Gastrocnemius medialis (tissue), 4 donors: ENCODE results near the gene INPP5A. TPM values are rescaled to one million over a fixed set of nuclear protein-coding genes. Genes with fewer than 3 reads are reported as not detected.
"Not testable (repeated sequence)": the region's sequence is repeated elsewhere in the genome, so short reads cannot be mapped to it uniquely, and the experiment has no call there.

Experiments
- ATAC-seq, 2 donors: fragments of 150-250 bp; one replicate each; pipeline ENCODE4 v1.9.1; 2016
- DNase-seq, 2 donors: peaks; one replicate each; pipeline ENCODE4 v3.0.0-alpha.2; 2019
- H3K27ac ChIP-seq, 4 donors: fragments of 200-600 bp; sonication (generic); 1 replicate in 1 of 4; 2 replicates in 3 of 4; pipeline ENCODE4 v1.5.1; 2016 to 2018; ENCODE audit warnings: mild to moderate bottlenecking in 2 of 4, moderate library complexity in 1 of 4
- H3K27me3 ChIP-seq, 3 donors: fragments of 200-600 bp; sonication (generic) in 2 of 3; 1 replicate in 1 of 3; 2 replicates in 2 of 3; pipeline versions ENCODE4 v1.5.1 to v1.6.0; 2016 to 2019; ENCODE audit warnings: mild to moderate bottlenecking in 1 of 3, moderate library complexity in 1 of 3
- H3K36me3 ChIP-seq, 2 donors: fragments of 200-600 bp; sonication (generic) in 1 of 2; one replicate each; pipeline ENCODE4 v1.5.1; 2017 to 2018
- H3K4me1 ChIP-seq, 2 donors: fragments of 200-600 bp; sonication (generic) in 1 of 2; one replicate each; pipeline ENCODE4 v1.5.1; 2016 to 2017; ENCODE audit warnings: mild to moderate bottlenecking in 2 of 2
- H3K4me3 ChIP-seq, 4 donors: fragments of 200-600 bp; sonication (generic) in 3 of 4; 1 replicate in 1 of 4; 2 replicates in 3 of 4; pipeline ENCODE4 v1.5.1; 2016 to 2019; ENCODE audit warnings: mild to moderate bottlenecking in 2 of 4
- H3K9me3 ChIP-seq, 3 donors: fragments of 200-600 bp; sonication (generic) in 2 of 3; 1 replicate in 1 of 3; 2 replicates in 2 of 3; pipeline ENCODE4 v1.5.1; 2016 to 2019
- CTCF ChIP-seq, 5 experiments: fragments of 450-650 bp in 3 of 5; fragments of 200-600 bp in 2 of 5; sonication (generic) in 2 of 5; IDR thresholded peaks in 4 of 5; conservative IDR thresholded peaks in 1 of 5; 1 replicate in 4 of 5; 2 replicates in 1 of 5; pipeline ENCODE4 v1.5.1; 2016 to 2019; ENCODE audit warnings: antibody characterized with exemption in 5 of 5, mild to moderate bottlenecking in 3 of 5, moderate library complexity in 3 of 5
- POLR2A ChIP-seq, 2 donors: fragments of 450-650 bp; IDR thresholded peaks; one replicate each; pipeline ENCODE4 v1.6.1; 2017; ENCODE audit warnings: antibody characterized with exemption in 2 of 2, mild to moderate bottlenecking in 2 of 2, moderate library complexity in 2 of 2
- in situ Hi-C, 4 donors: fragments of 200-750 bp; cut with MboI; loops; one replicate each; pipeline versions ENCODE4 v1.15.0 to v1.8.0; 2017; ENCODE audit warnings: low sequenced_read_pairs in 4 of 4
- intact Hi-C: fragments of 100-400 bp; cut with DNase I; formaldehyde crosslinking; loops from one replicate; pipeline ENCODE4 v1.15.1; 2023; ENCODE audit warnings: low total_unique reads
- total RNA-seq, 4 donors: library from RNA; depleted of rRNA; stranded (reverse); fragments of >200 nt; gene quantifications; one replicate each; pipeline versions ENCODE4 v1.1.0 to v1.2.3, GENCODE V29; 2016

INPP5A gene
- total RNA-seq: 100 to 1,000 TPM in 2 of 4 donors, 10 to 100 TPM in 2; 74.9 to 107 (median 92.4) TPM

- ATAC-seq (no peak), DNase-seq (no peak)
- Histone ChIP-seq H3K4me3 (peak within 1 kb of the TSS; percentile 78 to 91 (median 83)), H3K27me3 (no peaks in the 10 kb centered on the region), H3K36me3 (no peaks in the 10 kb centered on the region), H3K27ac (peak within 1 kb of the TSS; percentile 88 to 94 (median 93)), H3K9me3 (no peaks in the 10 kb centered on the region), H3K4me1 (peaks cover 55 to 56% of the 10 kb centered on the region in 2 donors)
- in situ Hi-C loops (loop anchor here (10.0 to 25.0 kb wide), 3 partner anchors 97 to 150 kb away; partner anchors contain the start of gene PWWP2B (in 1 of the 4)), intact Hi-C loops (loop anchor here (1.0 to 5.0 kb wide), 5 partner anchors 20 to 771 kb away; partner anchors contain the start of genes LRRC27, TUBGCP2 and ZNF511)
- TF ChIP-seq POLR2A (IDR thresholded peaks at IDR 0.05): peak in 1 of 2 donors; percentile 74
- TF ChIP-seq CTCF (IDR thresholded peaks at IDR 0.05 in 4 of 5, conservative IDR thresholded peaks at IDR 0.05 in 1 of 5): no peak
Measured at GRCh38 chr10:132537684-132538001, at the start of gene INPP5A. TSS of gene INPP5A (plus strand) at chr10:132537787. CDS start at chr10:132538097, 310 bp downstream.

GRCh38 chr10:132488231-132488821, 49.3 kb upstream of the INPP5A start:
- intact Hi-C loops (no loop called here), in situ Hi-C loops (no loop called here)
- TF ChIP-seq POLR2A (IDR thresholded peaks at IDR 0.05) (no peak), CTCF (IDR thresholded peaks at IDR 0.05 in 4 of 5, conservative IDR thresholded peaks at IDR 0.05 in 1 of 5) (no peak)
- DNase-seq (peak in 1 of 2 donors; percentile 6), ATAC-seq (no peak)
- no peak overlapping the region for H3K27ac ChIP-seq
- H3K36me3 ChIP-seq: no peaks in the 10 kb centered on the region
- no peaks in the 10 kb centered on the region for H3K9me3 ChIP-seq
- H3K4me3 ChIP-seq: no peak overlapping the region
- H3K27me3 ChIP-seq: no peaks in the 10 kb centered on the region
- H3K4me1 ChIP-seq: no peaks in the 10 kb centered on the region

- H3K27ac ChIP-seq: no peak overlapping the region
- intact Hi-C loops (no loop called here), in situ Hi-C loops (no loop called here)
- DNase-seq: peak in 1 of 2 donors; percentile 9
- no peaks in the 10 kb centered on the region for H3K27me3 ChIP-seq
- no peaks in the 10 kb centered on the region for H3K36me3 ChIP-seq
- ATAC-seq: peak in 1 of 2 donors; percentile 33
- no peaks in the 10 kb centered on the region for H3K9me3 ChIP-seq
- no peak overlapping the region for H3K4me3 ChIP-seq
- TF ChIP-seq CTCF (IDR thresholded peaks at IDR 0.05 in 4 of 5, conservative IDR thresholded peaks at IDR 0.05 in 1 of 5) (no peak), POLR2A (IDR thresholded peaks at IDR 0.05) (no peak)
- no peaks in the 10 kb centered on the region for H3K4me1 ChIP-seq
Measured at GRCh38 chr10:132489053-132489703, 48.4 kb upstream of the INPP5A start.

GRCh38 chr10:132489704-132490534, 47.7 kb upstream of the INPP5A start:
- no peak for TF ChIP-seq POLR2A (IDR thresholded peaks at IDR 0.05)
- no peak for TF ChIP-seq CTCF (IDR thresholded peaks at IDR 0.05 in 4 of 5, conservative IDR thresholded peaks at IDR 0.05 in 1 of 5)
- no peak overlapping the region for H3K4me3 ChIP-seq
- in situ Hi-C loops (no loop called here), intact Hi-C loops (no loop called here)
- ATAC-seq (no peak), DNase-seq (peak in 1 of 2 donors; percentile 4)
- H3K27ac ChIP-seq: no peak overlapping the region
- no peaks in the 10 kb centered on the region for H3K9me3 ChIP-seq
- no peaks in the 10 kb centered on the region for H3K27me3 ChIP-seq
- peaks cover 2 to 3% of the 10 kb centered on the region in 2 donors for H3K4me1 ChIP-seq
- H3K36me3 ChIP-seq: no peaks in the 10 kb centered on the region

GRCh38 chr10:132491534-132491933, 46.1 kb upstream of the INPP5A start:
- peak in 1 of 2 donors; percentile 5 for DNase-seq
- intact Hi-C loops, in situ Hi-C loops, H3K27ac ChIP-seq, H3K4me3 ChIP-seq, H3K36me3 ChIP-seq, ATAC-seq, H3K9me3 ChIP-seq, H3K27me3 ChIP-seq: not testable (repeated sequence)
- peaks cover 17% of the 10 kb centered on the region in 2 donors for H3K4me1 ChIP-seq
